HG03159 (cell line): ENCODE measurements around the gene SSC4D.
"Not testable (repeated sequence)": the region's sequence is repeated elsewhere in the genome, so short reads cannot be mapped to it uniquely, and the experiment has no call there.

ENCODE experiments used
- ATAC-seq: cut with Tn5 transposase; IDR thresholded peaks from one replicate; pipeline ENCODE4 v1.9.1; 2021; ENCODE audit warnings: mild to moderate bottlenecking, moderate library complexity; ENCODE audit not compliant: unreplicated experiment

SSC4D gene

GRCh38 chr7:76423666-76424412, 14.3 kb upstream of the SSC4D start:
- no peak for ATAC-seq

- not testable (repeated sequence) for ATAC-seq
Measured at GRCh38 chr7:76421097-76421496, 11.6 kb upstream of the SSC4D start.

DNA sequence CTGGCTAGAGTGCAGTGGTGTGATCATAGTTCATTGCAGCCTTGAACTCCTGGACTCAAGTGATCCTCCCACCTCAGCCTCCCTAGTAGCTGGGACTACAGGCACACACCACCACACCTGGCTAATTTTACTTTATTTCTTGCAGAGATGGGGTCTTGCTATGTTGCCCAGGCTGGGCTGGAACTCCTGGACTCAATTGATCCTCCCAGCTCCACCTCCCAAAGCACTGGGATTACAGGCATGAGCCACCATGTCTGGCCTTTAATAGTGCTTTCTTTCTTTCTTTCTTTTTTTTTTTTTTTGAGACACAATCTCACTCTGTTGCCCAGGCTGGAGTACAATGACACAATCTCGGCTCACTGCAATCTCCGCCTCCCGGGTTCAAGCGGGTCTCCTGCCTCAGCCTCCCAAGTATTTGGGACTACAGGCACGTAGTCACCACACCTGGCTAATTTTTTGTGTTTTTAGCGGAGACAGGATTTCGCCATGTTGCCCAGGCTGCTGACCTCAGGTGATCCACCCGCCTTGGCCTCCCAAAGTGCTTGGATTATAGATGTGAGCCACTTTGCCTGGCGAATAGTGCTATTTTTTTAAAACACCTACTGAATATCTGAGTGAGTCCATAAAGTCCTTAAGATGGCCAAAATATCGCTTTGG, 8.3 kb upstream of the SSC4D start:
- ATAC-seq = not testable (repeated sequence)

- no peak for ATAC-seq
Measured at GRCh38 chr7:76412249-76412648, 2.8 kb upstream of the SSC4D start.

- no peak for ATAC-seq
Measured at GRCh38 chr7:76411626-76412025, 2.1 kb upstream of the SSC4D start.

DNA sequence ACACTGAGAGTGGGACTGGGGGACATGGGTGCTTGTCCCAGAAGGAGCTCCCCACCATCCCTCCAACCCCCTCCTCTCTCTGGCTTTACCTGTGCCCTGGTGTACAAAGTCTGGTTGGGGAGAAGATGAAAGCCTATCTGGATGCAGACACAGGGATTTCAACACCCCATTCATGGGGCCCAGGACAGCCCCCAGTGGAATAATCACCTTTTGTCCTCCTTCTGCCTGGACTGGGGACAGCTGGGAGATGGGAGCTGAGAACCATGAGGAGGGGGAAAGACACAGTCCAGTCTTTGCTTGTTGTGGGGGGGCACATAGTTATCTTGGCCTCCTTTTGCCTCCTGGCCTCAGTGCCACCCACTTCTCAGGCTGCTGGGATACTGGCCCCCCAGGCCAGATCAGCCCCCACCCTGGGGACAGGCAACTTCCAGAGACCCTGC, 1.4 kb downstream of the SSC4D start:
- no peak for ATAC-seq

DNA sequence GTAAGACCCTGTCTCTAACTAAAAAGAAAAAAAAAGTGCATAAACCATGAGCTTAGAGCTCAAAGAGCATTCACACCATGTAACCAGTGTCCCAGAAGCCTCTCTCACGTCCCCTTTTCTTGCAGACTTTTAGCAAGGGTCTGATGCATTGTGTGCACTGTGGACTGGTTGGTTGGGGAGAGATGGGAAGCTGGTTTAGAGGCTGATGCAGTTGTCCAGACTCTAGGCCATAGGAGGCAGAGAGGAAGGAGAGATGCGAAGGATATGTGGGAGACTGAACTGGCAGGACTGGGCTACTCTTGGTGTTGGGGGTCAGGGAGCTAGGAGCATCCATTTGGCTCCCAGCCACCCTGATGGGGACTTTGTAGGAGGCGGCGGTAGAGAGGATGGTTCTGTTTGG, 1.8 kb downstream of the SSC4D start:
- no peak for ATAC-seq

DNA sequence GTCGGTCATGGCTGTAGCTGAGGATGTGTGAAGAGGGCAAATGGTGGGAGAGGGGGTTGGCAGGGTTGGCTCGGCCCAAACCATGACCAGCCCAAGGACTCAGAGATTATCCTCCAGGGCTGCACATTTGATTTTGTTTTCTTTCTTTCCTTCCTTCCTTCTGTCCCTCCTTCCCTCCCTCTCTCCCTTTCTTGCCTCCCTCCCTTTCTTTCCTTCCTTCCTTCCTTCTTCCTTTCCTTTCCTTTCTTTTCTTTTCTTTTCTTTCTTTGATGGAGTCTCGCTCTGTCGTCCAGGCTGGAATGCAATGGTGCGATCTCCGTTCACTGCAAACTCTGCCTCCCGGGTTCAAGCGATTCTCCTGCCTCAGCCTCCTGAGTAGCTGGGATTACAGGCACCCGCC, 3.8 kb downstream of the SSC4D start:
- no peak for ATAC-seq

DNA sequence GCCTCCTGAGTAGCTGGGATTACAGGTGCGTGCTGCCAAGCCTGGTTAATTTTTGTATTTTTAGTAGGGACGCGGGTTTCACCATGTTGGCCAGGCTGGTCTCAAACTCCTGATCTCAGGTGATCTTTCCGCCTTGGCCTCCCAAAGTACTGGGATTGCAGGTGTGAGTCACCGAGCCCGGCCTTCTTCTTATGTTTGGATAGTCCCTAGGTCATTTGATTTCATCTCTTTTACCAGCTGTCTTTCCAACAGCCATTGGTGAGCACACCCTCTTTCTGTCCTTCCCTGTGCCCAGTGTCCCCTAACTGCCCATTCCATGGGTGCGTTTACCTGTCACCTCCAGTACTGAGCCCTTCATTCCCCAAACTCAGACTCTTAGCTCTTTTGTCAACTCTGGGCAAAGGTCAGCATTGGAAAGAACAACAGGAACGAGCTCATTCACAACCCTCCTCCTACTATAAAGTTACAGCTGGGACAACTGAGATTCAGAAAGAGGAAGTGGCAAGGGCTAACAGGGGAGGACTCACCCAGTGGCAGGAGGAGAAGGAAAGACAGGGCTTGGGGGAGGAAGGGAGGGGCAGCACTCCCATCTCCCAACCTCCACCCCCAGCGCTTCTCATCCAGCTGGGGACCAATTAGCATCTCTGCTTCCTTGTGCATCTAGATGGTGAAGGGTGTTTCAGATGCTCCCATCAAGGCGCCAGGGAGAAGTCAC, 5.6 kb downstream of the SSC4D start:
- ATAC-seq = no peak

GRCh38 chr7:76403097-76403496, 6.4 kb downstream of the SSC4D start:
- not testable (repeated sequence) for ATAC-seq

- ATAC-seq = no peak
Measured at GRCh38 chr7:76400248-76400647, 9.2 kb downstream of the SSC4D start.

GRCh38 chr7:76397409-76398183, 11.9 kb downstream of the SSC4D start:
- peak; percentile 34 for ATAC-seq

GRCh38 chr7:76396864-76397263, 12.6 kb downstream of the SSC4D start:
- no peak for ATAC-seq

DNA sequence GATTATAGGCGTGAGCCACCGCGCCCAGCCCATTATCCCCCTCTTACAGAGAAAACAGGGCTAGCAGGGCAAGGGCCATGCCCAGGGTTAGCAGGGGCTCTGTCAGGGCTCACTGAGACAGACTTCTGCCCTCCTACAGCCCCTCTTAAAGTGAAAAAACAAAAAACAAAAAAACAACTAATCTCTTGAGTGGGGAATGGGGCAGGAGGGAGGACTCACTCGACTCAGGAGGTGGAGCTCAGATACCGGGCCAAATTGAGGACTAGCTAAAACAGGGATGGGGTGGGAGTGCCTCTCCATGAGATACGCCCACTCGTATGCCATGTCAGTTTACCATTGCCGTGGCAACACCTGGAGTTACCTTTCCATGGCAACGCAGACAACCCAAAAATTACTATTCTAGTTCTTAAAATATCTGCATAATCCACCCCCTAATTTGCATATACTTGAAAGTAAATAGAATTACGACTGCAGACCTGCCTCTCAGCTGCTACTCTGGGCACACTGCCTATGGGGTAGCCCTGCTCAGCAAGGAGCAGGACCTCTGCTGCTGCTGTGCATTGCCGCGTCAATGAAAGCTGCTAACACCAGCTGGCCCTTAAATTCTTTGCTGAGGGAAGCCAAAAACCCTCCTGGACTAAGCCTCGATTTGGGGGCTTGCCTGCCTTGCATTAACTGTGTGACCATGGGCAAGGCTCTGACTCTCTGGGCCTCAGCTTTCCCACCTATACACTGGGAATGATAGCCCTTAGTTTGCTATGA, 13.4 kb downstream of the SSC4D start:
- ATAC-seq = no peak

DNA sequence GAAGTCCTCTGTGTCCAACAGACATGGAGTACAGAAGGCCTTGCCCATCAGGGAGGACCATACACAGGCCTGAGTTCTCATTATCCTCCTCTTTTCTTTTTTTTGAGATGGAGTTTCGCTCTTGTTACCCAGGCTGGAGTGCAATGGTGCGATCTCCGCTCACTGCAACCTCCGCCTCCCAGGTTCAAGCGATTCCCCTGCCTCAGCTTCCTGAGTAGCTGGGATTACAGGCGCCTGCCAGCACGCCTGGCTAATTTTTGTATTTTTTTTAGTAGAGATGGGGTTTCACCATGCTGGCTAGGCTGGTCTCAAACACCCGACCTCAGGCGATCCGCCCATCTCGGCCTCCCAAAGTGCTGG, 13.9 kb downstream of the SSC4D start:
- ATAC-seq = not testable (repeated sequence)

DNA sequence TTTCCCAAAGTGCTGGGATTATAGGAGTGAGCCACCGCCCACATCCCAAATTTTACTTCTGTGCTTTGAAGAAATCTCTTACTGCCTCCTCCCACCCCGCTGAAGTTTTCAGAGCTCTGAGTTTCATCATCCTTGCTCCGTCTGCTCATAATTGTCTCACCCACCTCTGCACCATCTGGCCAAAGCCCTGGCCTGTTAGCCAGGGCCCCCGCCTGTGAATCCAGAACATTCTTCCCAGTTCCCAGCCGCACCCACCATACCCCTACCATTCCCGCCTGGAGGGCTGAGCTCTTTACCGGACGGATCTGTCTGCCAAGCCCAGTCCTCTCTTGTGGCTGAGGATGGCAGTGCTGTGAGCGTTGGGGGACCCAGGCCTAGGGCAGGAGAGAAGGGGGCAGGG, 14.5 kb downstream of the SSC4D start:
- no peak for ATAC-seq

- peak; percentile 80 for ATAC-seq
Measured at GRCh38 chr7:76393116-76394031, 16.1 kb downstream of the SSC4D start.

- no peak for ATAC-seq
Measured at GRCh38 chr7:76392531-76393115, 16.9 kb downstream of the SSC4D start.

DNA sequence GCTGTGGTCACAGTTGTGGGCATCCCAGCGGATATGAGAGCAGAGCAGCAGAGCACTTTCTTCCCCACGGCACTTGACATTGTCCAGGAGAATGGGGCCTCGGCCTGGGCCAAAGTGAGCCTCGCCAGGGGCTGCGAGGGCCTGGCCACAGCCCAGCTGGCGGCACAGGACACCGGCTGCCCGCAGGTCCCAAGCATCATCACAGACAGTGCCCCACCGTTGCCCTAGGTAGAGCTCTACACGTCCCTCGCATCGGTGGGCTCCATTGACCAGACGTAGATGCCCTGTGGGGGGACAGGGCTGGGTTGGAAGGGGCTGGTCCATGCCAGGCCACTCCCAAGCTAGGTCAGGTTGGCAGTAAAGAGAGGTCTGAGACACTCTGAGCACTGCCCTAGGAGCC, 19.4 kb downstream of the SSC4D start:
- no peak for ATAC-seq
